CMK (cell line): ENCODE data around the gene SND1.

Source experiments
- DNase-seq: peaks from one replicate; pipeline ENCODE4 v3.0.0-alpha.2; 2010; ENCODE audit warnings: low read depth

SND1 gene

GRCh38 chr7:128139406-128139805, 487.4 kb downstream of the SND1 start:
- DNase-seq = no peak

DNA sequence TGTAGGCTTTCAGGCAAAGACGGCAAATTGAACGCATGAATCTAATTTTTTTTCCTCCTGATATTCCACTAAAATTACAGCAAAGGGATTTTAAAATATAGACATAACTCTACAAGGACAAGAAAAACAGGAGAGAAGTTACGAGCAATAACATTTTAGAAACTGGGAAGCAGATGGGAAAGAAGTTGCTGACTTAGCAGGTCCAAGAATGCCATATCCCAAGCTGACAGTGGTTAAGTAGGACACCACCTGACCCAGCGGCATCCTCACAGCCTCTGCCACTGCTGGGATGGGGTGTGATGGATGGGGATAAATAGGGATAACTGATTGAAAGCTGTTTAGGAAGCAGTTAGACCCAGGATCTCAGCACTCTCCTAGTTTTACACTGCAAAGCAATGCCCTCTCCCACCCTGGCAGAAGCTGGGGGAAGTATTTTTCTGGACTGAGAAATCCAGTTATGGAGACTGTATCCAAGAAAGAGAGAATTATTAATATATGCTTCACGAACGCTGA, 489.7 kb downstream of the SND1 start:
- DNase-seq = no peak
